H1 (cell line): Measurements from ENCODE around the gene NRBF2. TPM values are rescaled to one million over a fixed set of nuclear protein-coding genes. Genes with fewer than 3 reads are reported as not detected.

ENCODE experiments used
- CTCF ChIA-PET: fragments of 300-600 bp; sonication (Branson Sonifier 250); formaldehyde crosslinking; loops from one replicate; lab custom pipeline; 2021; ENCODE audit not compliant: partially characterized antibody; lab: Charles Lee
- POLR2A ChIA-PET: fragments of 300-600 bp; sonication (Branson Sonifier 250); formaldehyde crosslinking; loops from one replicate; lab custom pipeline; 2021; ENCODE audit warnings: inconsistent platforms; ENCODE audit not compliant: partially characterized antibody; lab: Charles Lee
- DNase-seq, 2 experiments: peaks; one replicate each; pipeline versions ENCODE4 v3.0.0 to v3.0.0-alpha.2; 2010 to 2022; ENCODE audit warnings: low spot score in 2 of 2, low read depth in 1 of 2, mixed read lengths in 1 of 2
- FAIRE-seq: peaks from 2 replicates; lab custom pipeline; 2011; peaks lifted over from hg19 to GRCh38; lab: Jason Lieb, UNC
- H2AFZ ChIP-seq: 2 replicates; pipeline ENCODE4 v1.8.1; 2012; ENCODE audit warnings: low read length, inconsistent platforms
- H2AK5ac ChIP-seq: 2 replicates; pipeline ENCODE4 v1.6.1; 2013; ENCODE audit warnings: low read depth, low read length
- H2BK120ac ChIP-seq: replicated peaks from 2 replicates; pipeline ENCODE3; 2013; ENCODE audit warnings: low read depth, low read length, inconsistent platforms
- H2BK12ac ChIP-seq: 2 replicates; pipeline ENCODE4 v1.6.1; 2013; ENCODE audit warnings: low read depth, low read length
- H2BK15ac ChIP-seq: 2 replicates; pipeline ENCODE4 v1.6.1; 2013; ENCODE audit warnings: low read length
- H2BK20ac ChIP-seq: 2 replicates; pipeline ENCODE4 v1.6.1; 2013; ENCODE audit warnings: low read length
- H2BK5ac ChIP-seq: 2 replicates; pipeline ENCODE4 v1.6.1; 2013; ENCODE audit warnings: low read depth, low read length
- H3K14ac ChIP-seq: 2 replicates; pipeline ENCODE4 v1.6.1; 2013; ENCODE audit warnings: inconsistent platforms; ENCODE audit not compliant: insufficient read length
- H3K18ac ChIP-seq: 2 replicates; pipeline ENCODE4 v1.6.1; 2013; ENCODE audit warnings: low read length; ENCODE audit errors: extremely low read depth
- H3K23ac ChIP-seq: 2 replicates; pipeline ENCODE4 v1.6.1; 2013; ENCODE audit warnings: inconsistent platforms; ENCODE audit not compliant: insufficient read length
- H3K23me2 ChIP-seq: 2 replicates; pipeline ENCODE4 v1.6.1; 2013; ENCODE audit warnings: low read depth, low read length
- H3K27ac ChIP-seq: 2 replicates; pipeline ENCODE4 v1.6.1; 2011; ENCODE audit warnings: low read depth, low read length, inconsistent platforms
- H3K27me3 ChIP-seq, 4 experiments: replicated peaks in 1 of 4; 1 replicate in 1 of 4; 2 replicates in 3 of 4; pipeline versions ENCODE4 v1.6.1 to v1.8.1; 2011 to 2013; ENCODE audit warnings: low read length in 3 of 4, mild to moderate bottlenecking in 3 of 4, inconsistent platforms in 2 of 4, mixed read lengths in 2 of 4, moderate library complexity in 1 of 4; ENCODE audit not compliant: control insufficient read depth in 3 of 4, insufficient read depth in 3 of 4; ENCODE audit errors: extremely low read depth in 1 of 4
- H3K36me3 ChIP-seq, 4 experiments: 2 replicates each; pipeline versions ENCODE4 v1.6.1 to v1.8.1; 2011 to 2013; ENCODE audit warnings: mild to moderate bottlenecking in 4 of 4, low read length in 3 of 4, moderate library complexity in 2 of 4, control low read depth in 1 of 4, inconsistent platforms in 1 of 4; ENCODE audit not compliant: insufficient read depth in 4 of 4, control insufficient read depth in 2 of 4
- H3K4ac ChIP-seq: replicated peaks from 2 replicates; pipeline ENCODE3; 2013; ENCODE audit warnings: low read length, low read depth, mixed read lengths, inconsistent platforms; ENCODE audit not compliant: insufficient read length
- H3K4me1 ChIP-seq, 4 experiments: replicated peaks in 1 of 4; 1 replicate in 1 of 4; 2 replicates in 3 of 4; pipeline versions ENCODE4 v1.6.1 to v1.8.1; 2011 to 2013; ENCODE audit warnings: low read length in 3 of 4, inconsistent platforms in 2 of 4, mixed read lengths in 1 of 4; ENCODE audit not compliant: insufficient read depth in 4 of 4, control insufficient read depth in 3 of 4
- H3K4me2 ChIP-seq, 2 experiments: 2 replicates each; pipeline versions ENCODE4 v1.6.1 to v1.8.1; 2011 to 2013; ENCODE audit warnings: low read depth in 2 of 2, low read length in 2 of 2, control low read depth in 1 of 2, inconsistent platforms in 1 of 2, mild to moderate bottlenecking in 1 of 2; ENCODE audit not compliant: insufficient read depth in 1 of 2
- H3K4me3 ChIP-seq, 4 experiments: fragments of 200-600, 300-600 bp in 1 of 4; sonication (generic), shearing (Covaris generic), sonication (Bioruptor Twin) in 1 of 4; 2 replicates each; pipeline versions ENCODE4 v1.5.1 to v1.8.1; 2011 to 2016; ENCODE audit warnings: low read length in 4 of 4, low read depth in 3 of 4, control low read depth in 2 of 4, inconsistent platforms in 2 of 4, mild to moderate bottlenecking in 2 of 4, mixed read lengths in 1 of 4, moderate library complexity in 1 of 4; ENCODE audit not compliant: insufficient read depth in 2 of 4; ENCODE audit errors: extremely low read depth in 1 of 4
- H3K56ac ChIP-seq: replicated peaks from 2 replicates; pipeline ENCODE3; 2013; ENCODE audit warnings: low read depth, mild to moderate bottlenecking, mixed read lengths, low read length, inconsistent platforms; ENCODE audit not compliant: insufficient read length
- H3K79me1 ChIP-seq: 2 replicates; pipeline ENCODE4 v1.6.1; 2013; ENCODE audit warnings: low read depth, low read length, control low read depth
- H3K79me2 ChIP-seq, 2 experiments: 2 replicates each; pipeline versions ENCODE4 v1.6.1 to v1.8.1; 2012 to 2013; ENCODE audit warnings: low read length in 2 of 2, mild to moderate bottlenecking in 2 of 2, inconsistent platforms in 1 of 2; ENCODE audit not compliant: insufficient read depth in 2 of 2, control insufficient read depth in 1 of 2
- H3K9ac ChIP-seq, 4 experiments: replicated peaks in 1 of 4; 1 replicate in 1 of 4; 2 replicates in 3 of 4; pipeline versions ENCODE4 v1.6.1 to v1.8.1; 2011 to 2013; ENCODE audit warnings: low read depth in 3 of 4, low read length in 3 of 4, control low read depth in 2 of 4, mild to moderate bottlenecking in 2 of 4, moderate library complexity in 2 of 4, inconsistent platforms in 1 of 4; ENCODE audit errors: extremely low read depth in 1 of 4
- H3K9me3 ChIP-seq, 2 experiments: 2 replicates each; pipeline versions ENCODE4 v1.6.1 to v1.8.1; 2012 to 2013; ENCODE audit warnings: mild to moderate bottlenecking in 2 of 2, moderate library complexity in 2 of 2, control low read depth in 1 of 2, inconsistent platforms in 1 of 2, low read depth in 1 of 2, low read length in 1 of 2, mixed read lengths in 1 of 2; ENCODE audit not compliant: insufficient read depth in 2 of 2
- H4K20me1 ChIP-seq, 2 experiments: replicated peaks in 1 of 2; 2 replicates each; pipeline versions ENCODE3 to v1.8.1; 2011 to 2013; ENCODE audit warnings: inconsistent platforms in 2 of 2, low read length in 2 of 2, mild to moderate bottlenecking in 1 of 2; ENCODE audit not compliant: insufficient read depth in 2 of 2, control insufficient read depth in 1 of 2
- H4K5ac ChIP-seq: 2 replicates; pipeline ENCODE4 v1.6.1; 2013; ENCODE audit warnings: low read length, low read depth, mixed read lengths, inconsistent platforms; ENCODE audit not compliant: insufficient read length
- H4K8ac ChIP-seq: 2 replicates; pipeline ENCODE4 v1.8.0; 2013; ENCODE audit warnings: mild to moderate bottlenecking, moderate library complexity, low read length, inconsistent platforms; ENCODE audit not compliant: insufficient read depth; ENCODE audit errors: extremely low read depth
- H4K91ac ChIP-seq: replicated peaks from 2 replicates; pipeline ENCODE3; 2013; ENCODE audit warnings: low read length, mixed read lengths, inconsistent platforms; ENCODE audit not compliant: insufficient read length
- CTCF ChIP-seq, 3 experiments: IDR thresholded peaks; 1 replicate in 2 of 3; 2 replicates in 1 of 3; pipeline versions ENCODE4 v1.5.1 to v1.6.1; 2011; ENCODE audit warnings: low read length in 3 of 3, mild to moderate bottlenecking in 3 of 3, inconsistent platforms in 2 of 3, low read depth in 1 of 3, moderate library complexity in 1 of 3; ENCODE audit not compliant: insufficient read depth in 1 of 3; ENCODE audit errors: control extremely low read depth in 1 of 3
- EP300 ChIP-seq, 2 experiments: IDR thresholded peaks; 1 replicate in 1 of 2; 2 replicates in 1 of 2; pipeline ENCODE4 v1.6.1; 2011 to 2012; ENCODE audit warnings: low read depth in 2 of 2, low read length in 2 of 2, mild to moderate bottlenecking in 2 of 2, borderline replicate concordance in 1 of 2, inconsistent platforms in 1 of 2, moderate library complexity in 1 of 2
- ZNF274 ChIP-seq: IDR thresholded peaks from 2 replicates; pipeline ENCODE4 v1.7.0; 2012; ENCODE audit warnings: low read length, borderline replicate concordance; ENCODE audit errors: extremely low read depth
- WGBS, 2 experiments: shearing (Covaris generic) in 1 of 2; methylation state at CpG; one replicate each; pipeline versions ENCODE4 v1.1.6 to v1.1.7; 2013 to 2015; ENCODE audit warnings: low lambda C conversion rate in 2 of 2, mixed read lengths in 2 of 2, inconsistent platforms in 1 of 2, low coverage in 1 of 2, missing lambda C conversion rate in 1 of 2; ENCODE audit not compliant: insufficient replicate concordance in 2 of 2, insufficient coverage in 1 of 2, insufficient read length in 1 of 2; ENCODE audit errors: extremely low coverage in 1 of 2, missing lambda C conversion rate in 1 of 2; 5-methylcytosine and 5-hydroxymethylcytosine counted together
- polyA plus RNA-seq, 7 experiments: library from polyadenylated mRNA; depleted of rRNA in 3 of 7; stranded (reverse) in 5 of 7; unstranded in 2 of 7; fragments of >200 nt in 5 of 7; fragments of 200-250 nt in 2 of 7; gene quantifications; 1 replicate in 5 of 7; 2 replicates in 1 of 7; 4 replicates in 1 of 7; pipeline versions ENCODE4 v1.2.1 to v1.2.3, GENCODE V29; 2011 to 2013; ENCODE audit warnings: missing spikeins in 2 of 7, mixed read lengths in 2 of 7
- total RNA-seq: library from RNA; stranded (reverse); fragmentation: NEBNext Ultra II Directional; extraction: Animal tissue kit (Norgen Biotek cat#: 25700); gene quantifications from 2 replicates; pipeline ENCODE4 v1.2.1, GENCODE V29; 2021
- TF ChIP-seq, protein P1 (sequence below): IDR thresholded peaks from 2 replicates; pipeline ENCODE4 v1.6.1; 2012; ENCODE audit warnings: inconsistent platforms

NRBF2 gene
- total and polyA plus RNA-seq, 2 of the 8 experiments (the other 6 are each of a cell fraction or from before 2014, with no cell fraction given), result 11.0 to 29.9 TPM

- no peak overlapping the region for H4K8ac ChIP-seq
- H4K20me1 ChIP-seq, result peaks cover 0 to 2% of the 10 kb centered on the region in 2 experiments
- DNase-seq (no peak), FAIRE-seq (no peak)
- no peaks in the 10 kb centered on the region for H3K9me3 ChIP-seq
- CTCF ChIA-PET, result interaction anchor here (1.3 kb wide), 1 partner anchor 18 kb away, joined by 3 read pairs; no protein-coding TSS in a partner anchor
- H3K18ac ChIP-seq, result no peak overlapping the region
- H3K4me3 ChIP-seq, result no peak overlapping the region
- H3K4ac ChIP-seq, result no peak overlapping the region
- no peaks in the 10 kb centered on the region for H3K23me2 ChIP-seq
- no peak overlapping the region for H2BK12ac ChIP-seq
- H2BK5ac ChIP-seq, result no peak overlapping the region
- no peaks in the 10 kb centered on the region; a peak in 1 of 7 replicates for H3K4me1 ChIP-seq
- no peak overlapping the region for H4K91ac ChIP-seq
- no peak overlapping the region for H3K23ac ChIP-seq
- H2BK15ac ChIP-seq, result no peak overlapping the region
- H2AFZ ChIP-seq, result no peak overlapping the region
- no peak overlapping the region for H3K9ac ChIP-seq
- H2BK120ac ChIP-seq, result no peak overlapping the region
- 0 out of 2 replicates have a peak, but pooled peaks cover 2% of the 10 kb centered on the region for H3K79me1 ChIP-seq
- POLR2A ChIA-PET, result interaction anchor here (0.6 kb wide), 1 partner anchor 308 kb away, joined by 3 read pairs; no protein-coding TSS in a partner anchor
- H3K56ac ChIP-seq, result no peak overlapping the region
- H3K27me3 ChIP-seq, result no peaks in the 10 kb centered on the region
- peaks cover 0 to 41% of the 10 kb centered on the region in 2 experiments; a peak in 2 of 4 replicates for H3K79me2 ChIP-seq
- no peak overlapping the region for H2AK5ac ChIP-seq
- H4K5ac ChIP-seq, result no peak overlapping the region
- 80% methylated on average over 4 of the region's 4 CpGs; no CpG with 5 or more reads in 1 of the 2 experiments for WGBS, 2 experiments
- H3K36me3 ChIP-seq, result peaks cover 3 to 27% (median 10%) of the 10 kb centered on the region in 4 experiments; a peak in 4 of 8 replicates
- H2BK20ac ChIP-seq, result no peak overlapping the region
- H3K14ac ChIP-seq, result no peak overlapping the region
- H3K27ac ChIP-seq, result no peak overlapping the region
- no peak for TF ChIP-seq ZNF274
- TF ChIP-seq, protein P1, sequence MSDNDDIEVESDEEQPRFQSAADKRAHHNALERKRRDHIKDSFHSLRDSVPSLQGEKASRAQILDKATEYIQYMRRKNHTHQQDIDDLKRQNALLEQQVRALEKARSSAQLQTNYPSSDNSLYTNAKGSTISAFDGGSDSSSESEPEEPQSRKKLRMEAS, result no peak
- TF ChIP-seq EP300 (IDR thresholded peaks at IDR 0.05; ENCODE audit: borderline replicate concordance in 1 of 2, low read depth in 2 of 2, low read length in 2 of 2), result no peak
- TF ChIP-seq CTCF (IDR thresholded peaks at IDR 0.05; ENCODE audit: control extremely low read depth in 1 of 3, insufficient read depth in 1 of 3, low read depth in 1 of 3, low read length in 3 of 3), result no peak
- H3K4me2 ChIP-seq, result no peak overlapping the region
Observed at GRCh38 chr10:63150745-63151144, 17.6 kb downstream of the NRBF2 start.
